CD4-positive, CD25-positive, alpha-beta regulatory T cell (primary cell): ENCODE data around the gene CTNNA2. TPM values are rescaled to one million over a fixed set of nuclear protein-coding genes. Genes with fewer than 3 reads are reported as not detected.

Source experiments
- ATAC-seq, 2 donors: fragments of 150-1000 bp; cut with Tn5 transposase; one replicate each; pipeline ENCODE4 v1.10.0; 2021; ENCODE audit warnings: low read depth in 2 of 2, moderate number of reproducible peaks in 2 of 2, moderate library complexity in 1 of 2
- DNase-seq, 3 donors: peaks; one replicate each; pipeline versions ENCODE4 v3.0.0 to v3.0.0-alpha.2; 2012 to 2022; ENCODE audit warnings: mixed read lengths in 1 of 3
- H3K27ac ChIP-seq: one replicate; pipeline ENCODE4 v1.7.0; 2013; ENCODE audit warnings: mild to moderate bottlenecking, low read length; ENCODE audit not compliant: insufficient read depth, poor library complexity, severe bottlenecking
- H3K27me3 ChIP-seq: one replicate; pipeline ENCODE4 v1.7.0; 2013; ENCODE audit warnings: low read length; ENCODE audit not compliant: control insufficient read depth, insufficient read depth
- H3K36me3 ChIP-seq: one replicate; pipeline ENCODE4 v1.7.0; 2013; ENCODE audit warnings: mild to moderate bottlenecking, low read length, moderate library complexity; ENCODE audit not compliant: control insufficient read depth, insufficient read depth
- H3K4me1 ChIP-seq: 2 replicates; pipeline ENCODE4 v1.7.0; 2013; ENCODE audit warnings: mild to moderate bottlenecking, low read length; ENCODE audit not compliant: insufficient read depth, control insufficient read depth, poor library complexity, severe bottlenecking
- H3K4me3 ChIP-seq: one replicate; pipeline ENCODE4 v1.7.0; 2013; ENCODE audit warnings: low read depth, mild to moderate bottlenecking, low read length, moderate library complexity
- H3K9me3 ChIP-seq, 2 experiments: 1 replicate in 1 of 2; 2 replicates in 1 of 2; pipeline ENCODE4 v1.7.0; 2013; ENCODE audit warnings: low read length in 2 of 2, mild to moderate bottlenecking in 1 of 2, moderate library complexity in 1 of 2; ENCODE audit not compliant: control insufficient read depth in 2 of 2
- H3K27ac Mint-ChIP-seq, 3 donors: one replicate each; pipeline ENCODE4 v1.8.0; 2020 to 2022; ENCODE audit warnings: mild to moderate bottlenecking in 3 of 3, mixed read lengths in 3 of 3, moderate library complexity in 2 of 3
- H3K27me3 Mint-ChIP-seq: one replicate; pipeline ENCODE4 v1.8.0; 2022; ENCODE audit warnings: mild to moderate bottlenecking, mixed read lengths
- H3K36me3 Mint-ChIP-seq: one replicate; pipeline ENCODE4 v1.8.0; 2020; ENCODE audit warnings: mixed read lengths
- H3K4me1 Mint-ChIP-seq, 4 donors: one replicate each; pipeline ENCODE4 v1.8.0; 2020 to 2022; ENCODE audit warnings: mixed read lengths in 4 of 4, mild to moderate bottlenecking in 1 of 4
- H3K4me3 Mint-ChIP-seq, 4 donors: one replicate each; pipeline ENCODE4 v1.8.0; 2020 to 2022; ENCODE audit warnings: mild to moderate bottlenecking in 4 of 4, mixed read lengths in 4 of 4, moderate library complexity in 3 of 4
- H3K9me3 Mint-ChIP-seq, 7 donors: one replicate each; pipeline ENCODE4 v1.8.0; 2020 to 2022; ENCODE audit warnings: mixed read lengths in 7 of 7, mild to moderate bottlenecking in 3 of 7, moderate library complexity in 2 of 7
- polyA plus RNA-seq, 4 donors: library from polyadenylated mRNA; unstranded; fragments of 300-500 nt; fragmentation: Illumina TruSeq; gene quantifications; one replicate each; pipeline ENCODE4 v1.2.3, GENCODE V29; 2021
- total RNA-seq: library from RNA; stranded (reverse); gene quantifications from one replicate; pipeline ENCODE4 v1.2.3, GENCODE V29; 2022

CTNNA2 gene
- total and polyA plus RNA-seq, 5 donors from 2014 or later = not detected

DNA sequence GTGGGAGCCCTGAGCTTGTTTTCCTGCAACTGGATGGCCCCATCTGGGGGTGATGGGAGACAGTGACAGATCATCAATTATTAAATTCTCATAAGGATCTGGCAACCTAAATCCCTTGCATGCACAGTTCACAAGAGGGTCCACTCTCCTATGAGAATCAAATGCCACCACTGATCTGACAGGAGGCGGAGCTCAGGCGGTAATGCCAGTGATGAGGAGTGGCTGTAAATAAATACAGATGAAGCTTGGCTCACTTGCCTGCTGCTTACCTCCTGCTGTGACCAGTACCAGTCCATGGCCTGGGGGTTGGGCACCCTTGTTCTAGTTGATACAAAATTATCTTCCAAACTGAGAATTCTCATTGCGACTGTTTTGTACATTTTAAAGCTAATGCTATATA, 258.6 kb downstream of the CTNNA2 start:
- ATAC-seq (no peak), DNase-seq (no peak)
- H3K27me3 ChIP-seq = no peaks in the 10 kb centered on the region
- Mint-ChIP-seq H3K4me1 (no peaks in the 10 kb centered on the region), H3K4me3 (no peak overlapping the region), H3K27me3 (no peaks in the 10 kb centered on the region), H3K9me3 (peaks cover 0 to 26% (median 5%) of the 10 kb centered on the region in 7 donors), H3K27ac (no peak overlapping the region), H3K36me3 (no peaks in the 10 kb centered on the region)
- H3K9me3 ChIP-seq = peaks cover 0 to 7% of the 10 kb centered on the region in 2 experiments
- H3K4me3 ChIP-seq = no peak overlapping the region
- no peak overlapping the region for H3K27ac ChIP-seq
- no peaks in the 10 kb centered on the region for H3K4me1 ChIP-seq
- no peaks in the 10 kb centered on the region for H3K36me3 ChIP-seq

DNA sequence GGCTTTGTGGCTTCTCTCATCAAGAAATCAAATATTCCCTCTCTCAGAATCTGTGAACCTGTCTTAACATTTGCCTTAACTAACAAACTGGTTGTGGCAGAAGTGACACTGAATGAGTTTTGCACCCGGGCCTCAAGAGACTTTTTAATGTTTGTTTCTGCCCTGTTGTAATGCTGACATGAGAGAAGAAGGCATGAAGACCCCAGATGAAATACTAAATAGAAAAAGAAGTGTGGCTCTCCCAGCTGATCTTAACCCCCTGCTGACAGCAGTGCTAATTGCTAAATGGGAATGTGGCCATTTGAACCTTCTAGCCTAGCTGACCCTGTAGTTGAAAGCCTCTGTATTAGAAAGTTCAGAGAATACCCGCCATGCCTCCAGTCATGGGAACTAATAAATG, 261.2 kb downstream of the CTNNA2 start:
- DNase-seq (no peak), ATAC-seq (no peak)
- Mint-ChIP-seq H3K9me3 (peaks cover 0 to 21% (median 5%) of the 10 kb centered on the region in 7 donors), H3K27ac (no peak overlapping the region), H3K4me1 (no peaks in the 10 kb centered on the region), H3K27me3 (no peaks in the 10 kb centered on the region), H3K4me3 (no peak overlapping the region), H3K36me3 (no peaks in the 10 kb centered on the region)
- peaks cover 0 to 7% of the 10 kb centered on the region in 2 experiments for H3K9me3 ChIP-seq
- H3K36me3 ChIP-seq = no peaks in the 10 kb centered on the region
- H3K4me1 ChIP-seq = no peaks in the 10 kb centered on the region
- no peak overlapping the region for H3K27ac ChIP-seq
- no peak overlapping the region for H3K4me3 ChIP-seq
- no peaks in the 10 kb centered on the region for H3K27me3 ChIP-seq

- H3K27ac ChIP-seq = no peak overlapping the region
- Mint-ChIP-seq H3K36me3 (no peaks in the 10 kb centered on the region), H3K9me3 (peaks cover 0 to 21% (median 5%) of the 10 kb centered on the region in 7 donors), H3K4me3 (no peak overlapping the region), H3K27me3 (no peaks in the 10 kb centered on the region), H3K27ac (no peak overlapping the region), H3K4me1 (no peaks in the 10 kb centered on the region)
- ATAC-seq = no peak
- no peak overlapping the region for H3K4me3 ChIP-seq
- no peak for DNase-seq
- no peaks in the 10 kb centered on the region for H3K27me3 ChIP-seq
- peaks cover 0 to 4% of the 10 kb centered on the region in 2 experiments for H3K9me3 ChIP-seq
- H3K4me1 ChIP-seq = no peaks in the 10 kb centered on the region
- no peaks in the 10 kb centered on the region for H3K36me3 ChIP-seq
Observed at GRCh38 chr2:79776461-79776860, 263.6 kb downstream of the CTNNA2 start.

DNA sequence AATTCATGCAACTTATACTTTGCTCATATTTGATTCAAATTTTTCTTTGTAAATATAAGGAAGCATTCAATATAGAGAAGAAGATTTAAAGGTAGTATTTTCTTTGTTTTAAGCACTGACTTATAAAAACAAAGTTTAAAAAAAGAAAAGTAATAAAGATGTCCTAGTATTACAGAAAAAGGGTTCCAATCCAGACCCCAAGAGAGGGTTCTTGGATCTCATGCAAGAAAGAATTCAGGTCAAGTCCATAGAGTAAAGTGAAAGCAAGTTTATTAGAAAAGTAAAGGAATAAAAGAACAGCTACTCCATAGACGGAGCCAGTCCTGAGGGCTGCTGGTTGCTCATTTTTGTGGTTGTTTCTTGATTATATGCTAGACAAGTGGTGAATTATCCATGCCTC, 267.9 kb downstream of the CTNNA2 start:
- Mint-ChIP-seq H3K9me3 (peaks cover 0 to 16% (median 4%) of the 10 kb centered on the region in 7 donors), H3K27ac (no peak overlapping the region), H3K4me3 (no peak overlapping the region), H3K4me1 (no peaks in the 10 kb centered on the region), H3K36me3 (no peaks in the 10 kb centered on the region), H3K27me3 (no peaks in the 10 kb centered on the region)
- Histone ChIP-seq H3K4me1 (no peaks in the 10 kb centered on the region), H3K36me3 (no peaks in the 10 kb centered on the region), H3K9me3 (no peaks in the 10 kb centered on the region), H3K27me3 (no peaks in the 10 kb centered on the region), H3K27ac (no peak overlapping the region), H3K4me3 (no peak overlapping the region)
- no peak for DNase-seq
- no peak for ATAC-seq

DNA sequence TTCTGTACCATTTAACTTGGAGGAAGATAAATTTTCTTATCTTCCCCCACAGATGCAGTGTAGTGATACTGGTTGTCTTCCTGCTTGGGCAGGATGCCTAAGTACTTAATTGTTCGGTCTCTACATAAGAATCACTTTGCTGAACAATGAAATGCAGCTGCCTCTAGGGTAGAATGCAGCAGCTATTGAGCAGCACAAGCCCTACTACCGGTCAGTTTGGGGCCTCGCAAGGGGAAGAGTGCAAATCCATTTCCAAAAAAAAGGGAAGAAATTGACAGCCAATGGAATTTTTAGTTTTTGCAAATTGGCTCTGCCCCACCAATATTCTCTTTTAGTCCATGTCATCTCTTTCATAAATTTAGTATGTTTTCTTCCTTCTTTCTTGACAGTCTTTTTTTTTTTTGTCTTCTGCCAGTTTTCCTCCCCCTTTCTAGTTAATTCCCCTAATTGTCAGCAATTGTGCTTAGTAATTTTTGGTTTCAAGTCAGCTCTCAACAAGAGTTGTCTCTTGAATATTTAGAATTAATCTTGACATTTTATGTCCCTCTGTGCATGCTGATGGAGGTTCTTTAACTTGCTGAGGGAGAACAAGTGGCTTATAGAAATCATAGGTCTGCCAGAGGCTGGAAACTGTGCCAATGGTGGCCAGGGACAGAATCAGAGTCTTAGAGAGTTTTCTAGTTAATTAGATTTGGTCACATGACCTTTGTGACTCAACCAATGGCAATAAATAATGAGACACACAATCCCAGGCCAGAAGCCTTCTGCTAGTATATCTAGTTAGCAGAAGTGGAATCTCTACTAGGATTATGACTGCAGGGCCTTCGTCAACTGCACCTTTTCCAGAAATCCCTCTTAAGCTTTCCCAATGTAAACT, 270.0 kb downstream of the CTNNA2 start:
- Mint-ChIP-seq H3K27ac (no peak overlapping the region), H3K4me1 (no peaks in the 10 kb centered on the region), H3K36me3 (no peaks in the 10 kb centered on the region), H3K27me3 (no peaks in the 10 kb centered on the region), H3K4me3 (no peak overlapping the region), H3K9me3 (peaks cover 0 to 23% (median 8%) of the 10 kb centered on the region in 7 donors)
- Histone ChIP-seq H3K9me3 (no peaks in the 10 kb centered on the region), H3K27me3 (no peaks in the 10 kb centered on the region), H3K36me3 (no peaks in the 10 kb centered on the region), H3K27ac (no peak overlapping the region), H3K4me3 (no peak overlapping the region), H3K4me1 (no peaks in the 10 kb centered on the region)
- ATAC-seq (no peak), DNase-seq (no peak)

- H3K4me3 ChIP-seq = no peak overlapping the region
- DNase-seq (no peak), ATAC-seq (no peak)
- Mint-ChIP-seq H3K9me3 (peaks cover 0 to 17% (median 6%) of the 10 kb centered on the region in 7 donors), H3K36me3 (no peaks in the 10 kb centered on the region), H3K4me1 (no peaks in the 10 kb centered on the region), H3K27ac (no peak overlapping the region), H3K27me3 (no peaks in the 10 kb centered on the region), H3K4me3 (no peak overlapping the region)
- no peaks in the 10 kb centered on the region for H3K9me3 ChIP-seq
- no peaks in the 10 kb centered on the region for H3K4me1 ChIP-seq
- no peak overlapping the region for H3K27ac ChIP-seq
- H3K27me3 ChIP-seq = no peaks in the 10 kb centered on the region
- H3K36me3 ChIP-seq = no peaks in the 10 kb centered on the region
Observed at GRCh38 chr2:79788952-79789651, 276.3 kb downstream of the CTNNA2 start.

DNA sequence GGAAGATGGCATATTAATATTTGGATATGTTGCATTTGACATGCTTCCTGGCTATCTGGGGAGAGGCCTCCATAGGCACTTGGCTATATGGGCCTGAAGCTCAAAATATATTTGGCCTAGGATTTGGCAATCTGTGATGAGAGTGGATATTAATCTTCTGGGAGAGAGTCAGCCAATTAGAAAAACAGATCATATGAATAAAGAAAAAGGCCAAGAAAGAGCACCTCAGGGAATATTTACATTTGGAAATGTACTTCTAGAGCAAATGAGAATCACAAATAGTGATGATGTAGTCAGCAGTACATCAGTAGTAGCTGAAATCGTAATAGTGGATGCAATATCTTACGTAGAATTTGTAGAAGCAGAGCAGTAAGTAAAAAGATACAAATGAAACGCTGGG, 277.0 kb downstream of the CTNNA2 start:
- Histone ChIP-seq H3K27me3 (no peaks in the 10 kb centered on the region), H3K36me3 (no peaks in the 10 kb centered on the region), H3K4me1 (no peaks in the 10 kb centered on the region), H3K4me3 (no peak overlapping the region), H3K9me3 (no peaks in the 10 kb centered on the region), H3K27ac (no peak overlapping the region)
- no peaks in the 10 kb centered on the region for H3K27me3 Mint-ChIP-seq
- no peak for DNase-seq
- H3K36me3 Mint-ChIP-seq = no peaks in the 10 kb centered on the region
- no peak overlapping the region for H3K27ac Mint-ChIP-seq
- H3K4me1 Mint-ChIP-seq = no peaks in the 10 kb centered on the region
- H3K4me3 Mint-ChIP-seq = no peak overlapping the region
- ATAC-seq = no peak
- H3K9me3 Mint-ChIP-seq = peaks cover 0 to 14% (median 5%) of the 10 kb centered on the region in 7 donors
